Endothelial cell of umbilical vein (primary cell): ENCODE results near the gene FOXN1.

ENCODE experiments used
- CTCF ChIP-seq, 2 donors: IDR thresholded peaks; 1 replicate in 1 of 2; 2 replicates in 1 of 2; pipeline ENCODE4 v1.5.1; 2011; ENCODE audit warnings: low read length in 2 of 2, mild to moderate bottlenecking in 2 of 2, moderate library complexity in 2 of 2, control low read depth in 1 of 2, inconsistent platforms in 1 of 2, low read depth in 1 of 2; ENCODE audit not compliant: insufficient read depth in 1 of 2; ENCODE audit errors: extremely low read depth in 1 of 2
- EZH2 ChIP-seq: IDR thresholded peaks from 2 replicates; pipeline ENCODE4 v1.6.1; 2012; ENCODE audit warnings: borderline replicate concordance, low read depth, mild to moderate bottlenecking, moderate library complexity, low read length, inconsistent platforms; ENCODE audit not compliant: severe bottlenecking
- GATA2 ChIP-seq: IDR thresholded peaks from 2 replicates; pipeline ENCODE4 v1.7.0; 2011; ENCODE audit warnings: low read depth, mild to moderate bottlenecking, moderate library complexity, mixed read lengths, low read length; ENCODE audit not compliant: insufficient read length, insufficient read depth
- JUN ChIP-seq: IDR thresholded peaks from 2 replicates; pipeline ENCODE4 v1.6.1; 2011; ENCODE audit warnings: borderline replicate concordance, low read depth; ENCODE audit not compliant: insufficient read length, insufficient read depth
- MAX ChIP-seq: IDR thresholded peaks from 2 replicates; pipeline ENCODE4 v1.6.1; 2011; ENCODE audit not compliant: insufficient read depth, insufficient read length
- MYC ChIP-seq: IDR thresholded peaks from one replicate; pipeline ENCODE4 v1.6.1; 2011; ENCODE audit warnings: mild to moderate bottlenecking, low read depth, low read length
- POLR2A ChIP-seq: IDR thresholded peaks from 2 replicates; pipeline ENCODE4 v1.6.1; 2012; ENCODE audit warnings: low read depth, mild to moderate bottlenecking, control low read depth, low read length
- POLR2AphosphoS5 ChIP-seq: IDR thresholded peaks from 2 replicates; pipeline ENCODE4 v1.6.1; 2012; ENCODE audit warnings: low read depth, mild to moderate bottlenecking, control low read depth, low read length, moderate library complexity; ENCODE audit not compliant: insufficient read depth

GRCh38 chr17:28518132-28518531, 12.0 kb downstream of the FOXN1 start:
- TF ChIP-seq POLR2AphosphoS5 = no peak
- TF ChIP-seq MAX = no peak
- TF ChIP-seq POLR2A = no peak
- no peak for TF ChIP-seq CTCF (IDR thresholded peaks at IDR 0.05; ENCODE audit: extremely low read depth in 1 of 2, insufficient read depth in 1 of 2, low read depth in 1 of 2, low read length in 2 of 2)
- no peak for TF ChIP-seq MYC
- TF ChIP-seq EZH2 = no peak
- TF ChIP-seq JUN = no peak
- TF ChIP-seq GATA2 = no peak
